Measurements from ENCODE around the gene ZNF891.

DNA sequence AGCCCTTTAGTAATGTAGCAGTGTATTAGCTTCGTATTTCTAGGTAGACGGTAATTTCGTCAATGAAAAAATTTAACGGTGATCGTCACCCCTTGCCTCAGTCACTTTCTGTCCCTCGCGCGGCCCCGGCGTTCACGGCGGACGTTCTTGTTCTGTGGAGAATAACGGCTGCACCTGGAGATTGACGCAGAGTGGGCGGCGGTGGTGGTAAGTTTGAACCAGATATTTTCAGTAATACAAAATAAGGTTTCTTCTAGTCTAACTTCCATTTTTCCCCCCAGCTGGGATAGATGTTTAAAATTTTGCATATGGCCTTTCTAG, 694 bp upstream of the ZNF891 start:
- TF ChIP-seq POLR2AphosphoS5 (IDR thresholded peaks at IDR 0.05; ENCODE audit: low read depth, low read length), result no peak
- no peak for TF ChIP-seq YY1 (IDR thresholded peaks at IDR 0.05; ENCODE audit: low read depth, low read length)
- no peak for TF ChIP-seq TCF12 (IDR thresholded peaks at IDR 0.05; ENCODE audit: low read depth, low read length)
- no peak for TF ChIP-seq CTCF (IDR thresholded peaks at IDR 0.05; ENCODE audit: control extremely low read depth in 1 of 3, insufficient read depth in 1 of 3, low read depth in 1 of 3, low read length in 3 of 3)
- TF ChIP-seq POLR2A (IDR thresholded peaks at IDR 0.05; ENCODE audit: control extremely low read depth in 1 of 2, low read depth in 2 of 2, low read length in 2 of 2), result no peak
- no peak for TF ChIP-seq SRF (IDR thresholded peaks at IDR 0.05; ENCODE audit: low read depth, low read length)
- TF ChIP-seq EZH2 (IDR thresholded peaks at IDR 0.05; ENCODE audit: low read depth, low read length, severe bottlenecking), result no peak
- no peak for TF ChIP-seq CHD1 (IDR thresholded peaks at IDR 0.05; ENCODE audit: low read depth, low read length)
- no peak for TF ChIP-seq BRCA1 (IDR thresholded peaks at IDR 0.05; ENCODE audit: low read depth, low read length)
